Measurements from ENCODE around the gene PEX11G. TPM values are rescaled to one million over a fixed set of nuclear protein-coding genes. Genes with fewer than 3 reads are reported as not detected.

PEX11G gene
- total RNA-seq, 2 experiments from 2014 or later = 0.58 to 1.9 TPM

DNA sequence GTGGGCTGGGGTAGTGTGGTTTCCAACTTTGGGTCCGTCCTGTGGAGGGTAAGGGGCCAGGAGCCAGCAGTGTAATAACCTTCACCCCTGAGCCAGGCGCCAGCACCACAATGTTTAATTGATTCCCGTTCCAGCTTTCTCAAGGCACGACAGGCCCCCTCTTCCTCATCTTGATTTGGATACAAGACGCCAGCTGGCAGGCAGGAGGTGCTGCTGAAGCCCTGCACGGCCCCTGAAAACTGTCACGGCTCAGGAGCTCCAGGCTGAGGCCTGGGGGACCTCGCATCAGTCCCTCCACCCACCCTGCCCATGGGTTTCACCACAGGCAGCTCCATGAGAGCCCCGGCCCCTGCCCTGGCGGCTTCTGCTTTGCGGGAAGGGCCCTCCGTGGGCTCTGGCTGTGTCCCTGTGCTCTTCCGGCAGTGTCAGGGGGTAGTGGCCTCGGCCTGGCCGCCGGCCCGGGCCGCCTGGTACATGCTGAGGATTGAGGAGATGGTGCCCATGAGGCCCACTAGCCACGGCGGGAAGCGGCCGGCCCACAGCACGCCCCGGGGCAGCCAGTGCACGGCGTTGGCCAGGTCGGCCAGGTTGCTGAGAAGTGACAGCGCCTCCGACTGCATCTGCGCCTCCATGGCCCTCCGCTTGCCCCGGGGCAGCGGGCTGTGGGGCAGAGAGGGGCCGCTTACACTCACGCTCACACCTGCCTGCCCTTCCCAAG, 11.9 kb downstream of the PEX11G start:
- Mint-ChIP-seq H3K36me3 (peaks cover 4% of the 10 kb centered on the region), H3K27me3 (no peaks in the 10 kb centered on the region), H3K4me3 (no peak overlapping the region), H3K4me1 (peaks cover 1% of the 10 kb centered on the region), H3K27ac (no peak overlapping the region), H3K9me3 (ENCODE audit: low read depth) (no peaks in the 10 kb centered on the region)
- ATAC-seq (no peak), DNase-seq (no peak)
- CTCF ChIA-PET = no interaction called here

DNA sequence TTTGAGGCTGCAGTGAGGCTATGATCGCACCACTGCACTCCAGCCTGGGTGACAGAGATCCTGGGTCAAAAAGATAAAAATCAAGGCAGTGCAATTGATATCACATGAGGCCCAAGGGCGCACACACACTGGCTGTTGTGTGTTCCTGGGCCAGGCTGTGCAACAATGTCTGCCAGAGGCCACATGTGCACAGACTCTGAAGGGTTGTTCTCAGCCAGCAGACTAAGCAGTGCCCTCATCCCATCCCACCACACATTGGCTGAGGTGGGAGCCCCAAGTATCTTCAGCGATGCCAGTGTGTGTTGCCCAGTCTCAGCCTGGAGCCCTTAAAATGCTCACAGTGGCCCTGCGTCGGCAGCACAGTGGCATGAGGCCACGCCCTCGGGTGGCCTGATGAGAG, 12.6 kb downstream of the PEX11G start:
- CTCF ChIA-PET = no interaction called here

DNA sequence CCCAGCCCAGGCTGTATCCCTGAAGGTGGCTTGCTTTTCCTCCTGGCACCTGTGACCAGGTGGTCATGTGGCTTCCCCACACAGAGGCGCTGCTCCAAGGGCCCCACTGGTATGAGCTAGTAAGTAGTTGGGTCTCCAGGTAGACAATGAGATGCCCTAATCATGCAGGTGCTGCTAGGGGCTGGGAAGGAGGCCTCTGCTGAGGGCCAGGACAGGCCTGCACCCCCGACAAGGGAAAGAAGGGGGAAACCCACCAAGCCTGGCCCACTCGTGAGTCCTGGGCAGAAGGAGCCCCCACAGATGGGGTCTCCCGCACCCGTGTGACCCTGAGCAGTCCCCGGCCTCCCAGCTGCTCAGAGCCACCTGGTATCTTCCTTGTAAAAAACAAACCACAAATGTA, 13.2 kb downstream of the PEX11G start:
- Mint-ChIP-seq H3K27me3 (no peaks in the 10 kb centered on the region), H3K36me3 (peaks cover 8% of the 10 kb centered on the region), H3K27ac (no peak overlapping the region), H3K4me1 (peaks cover 1% of the 10 kb centered on the region), H3K4me3 (no peak overlapping the region), H3K9me3 (ENCODE audit: low read depth) (no peaks in the 10 kb centered on the region)
- no peak for DNase-seq
- CTCF ChIA-PET = no interaction called here
- no peak for ATAC-seq

More for the DNA sequence above, 12.6 kb downstream of the PEX11G start:
- no peak overlapping the region for H3K4me3 Mint-ChIP-seq
- peaks cover 7% of the 10 kb centered on the region for H3K36me3 Mint-ChIP-seq
- H3K27ac Mint-ChIP-seq = no peak overlapping the region
- DNase-seq (no peak), ATAC-seq (no peak)
- H3K9me3 Mint-ChIP-seq (ENCODE audit: low read depth) = no peaks in the 10 kb centered on the region
- H3K27me3 Mint-ChIP-seq = no peaks in the 10 kb centered on the region
- peaks cover 1% of the 10 kb centered on the region for H3K4me1 Mint-ChIP-seq

DNA sequence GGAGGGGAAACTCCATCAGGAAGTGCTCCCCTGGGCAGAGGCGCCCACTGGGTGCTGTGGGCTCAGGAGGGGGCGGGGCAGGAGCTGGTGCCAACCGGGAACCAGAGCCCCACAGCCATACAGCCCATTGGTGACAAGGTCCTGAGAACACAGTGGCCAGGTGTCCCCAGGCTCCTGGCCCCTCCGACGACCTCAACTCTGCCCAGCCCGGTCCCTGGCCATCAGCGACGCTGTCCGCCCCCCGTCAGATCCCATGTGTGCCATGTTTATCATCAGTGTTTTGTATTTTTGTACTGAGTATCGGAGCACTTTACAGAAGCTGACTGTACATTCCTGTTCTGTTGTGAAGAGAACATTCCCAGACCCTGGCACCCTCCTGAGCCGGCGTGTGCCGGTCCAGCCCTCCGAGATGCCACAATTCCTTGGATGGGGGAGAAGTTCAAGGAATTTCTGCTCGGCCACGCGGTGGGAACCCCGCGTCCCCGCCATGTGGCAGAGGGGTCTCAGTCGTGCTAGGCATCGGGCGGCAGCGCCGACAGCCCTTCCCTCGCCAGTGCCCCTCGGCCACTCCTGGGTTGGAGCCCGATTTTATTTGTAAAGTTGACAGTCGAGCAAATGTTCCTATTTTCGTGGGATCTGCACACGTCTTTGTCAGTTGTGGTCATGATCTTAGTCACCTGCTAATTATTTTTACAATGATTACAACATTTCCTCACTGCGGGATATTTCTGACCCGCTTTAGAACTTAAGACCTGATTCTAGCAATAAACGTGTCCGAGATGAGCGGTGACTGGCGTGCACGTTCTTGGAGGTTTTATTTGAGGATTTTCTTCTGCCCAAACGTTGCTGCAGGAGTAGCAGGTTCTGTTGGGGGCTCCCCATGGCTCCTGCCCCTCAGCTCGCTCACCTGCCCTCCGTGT, 16.9 kb downstream of the PEX11G start:
- CTCF ChIA-PET = no interaction called here
- no peak for DNase-seq
- ATAC-seq = no peak
- H3K27me3 Mint-ChIP-seq = no peaks in the 10 kb centered on the region
- no peak overlapping the region for H3K4me3 Mint-ChIP-seq
- peaks cover 1% of the 10 kb centered on the region for H3K4me1 Mint-ChIP-seq
- peaks cover 8% of the 10 kb centered on the region for H3K36me3 Mint-ChIP-seq
- H3K9me3 Mint-ChIP-seq (ENCODE audit: low read depth) = no peaks in the 10 kb centered on the region
- no peak overlapping the region for H3K27ac Mint-ChIP-seq

DNA sequence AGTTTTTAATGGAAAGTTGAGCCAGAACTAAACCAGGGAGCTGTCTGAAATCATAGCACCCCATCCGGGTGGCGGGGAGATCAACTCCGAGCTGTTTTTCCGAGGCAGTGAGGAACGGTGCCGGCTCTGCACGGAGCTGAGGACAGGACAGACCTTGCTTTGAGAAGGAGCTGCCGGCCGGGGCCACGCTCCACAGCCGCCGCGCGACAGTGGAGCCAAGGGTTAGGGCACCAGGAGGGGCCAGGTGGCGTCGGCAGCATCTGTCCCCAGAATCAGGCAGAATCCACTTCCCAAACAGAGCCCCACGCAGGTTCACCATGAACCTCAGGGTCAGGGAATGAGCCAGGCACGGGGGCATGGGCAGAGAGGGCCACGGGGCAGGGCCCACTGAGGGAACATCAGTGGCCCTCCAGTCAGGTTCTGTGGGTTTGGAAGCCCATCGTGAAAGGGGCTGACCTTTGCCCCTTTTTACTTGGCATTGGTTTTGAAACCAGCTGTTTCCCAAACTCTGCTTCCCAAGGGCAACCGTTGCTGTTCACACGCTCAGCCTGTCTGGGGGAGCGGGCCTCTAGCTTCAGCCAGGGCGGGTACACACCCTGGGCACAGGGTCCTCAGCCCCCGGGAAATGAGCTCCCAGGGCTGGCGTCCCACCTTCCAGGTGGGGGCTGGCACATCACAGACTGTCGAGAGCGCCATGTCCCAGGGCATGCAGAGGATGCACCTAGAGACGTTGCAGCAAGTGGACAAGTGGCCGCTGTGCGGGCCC, 18.1 kb downstream of the PEX11G start:
- H3K4me3 Mint-ChIP-seq = no peak overlapping the region
- no peak overlapping the region for H3K27ac Mint-ChIP-seq
- H3K27me3 Mint-ChIP-seq = no peaks in the 10 kb centered on the region
- H3K9me3 Mint-ChIP-seq (ENCODE audit: low read depth) = no peaks in the 10 kb centered on the region
- peaks cover 8% of the 10 kb centered on the region for H3K36me3 Mint-ChIP-seq
- peaks cover 1% of the 10 kb centered on the region for H3K4me1 Mint-ChIP-seq
- no peak for DNase-seq
- CTCF ChIA-PET = interaction anchor here (0.7 to 0.8 kb wide), 2 partner anchors 97 to 144 kb away, joined by 3 read pairs; no protein-coding TSS in a partner anchor
- ATAC-seq = no peak

DNA sequence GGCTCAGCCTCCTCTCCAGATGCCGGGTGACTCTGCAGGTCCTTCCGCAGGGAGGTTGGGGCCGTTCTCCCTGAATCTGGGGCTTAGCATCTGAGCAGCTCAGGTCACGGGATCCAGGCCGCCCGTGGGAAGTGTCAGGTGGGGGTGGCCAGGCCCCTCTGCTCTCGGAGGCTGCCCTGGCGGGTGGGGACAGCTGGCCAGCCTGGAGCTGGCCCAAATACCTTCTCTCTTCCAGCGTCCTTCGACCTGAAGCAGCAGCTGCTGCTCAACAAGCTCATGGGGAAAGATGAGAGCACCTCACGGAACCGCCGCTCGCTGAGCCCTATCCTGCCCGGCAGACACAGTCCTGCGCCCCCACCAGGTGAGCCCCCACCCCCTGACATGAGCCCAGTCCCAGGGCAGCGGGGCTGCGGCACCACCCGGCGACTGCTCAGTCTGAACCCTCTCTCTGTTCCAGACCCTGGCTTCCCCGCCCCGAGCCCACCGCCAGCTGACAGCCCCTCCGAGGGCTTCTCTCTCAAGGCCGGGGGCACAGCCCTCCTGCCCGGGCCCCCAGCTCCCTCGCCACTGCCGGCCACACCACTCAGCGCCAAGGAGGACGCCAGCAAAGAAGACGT, 19.1 kb downstream of the PEX11G start:
- H3K9me3 Mint-ChIP-seq (ENCODE audit: low read depth) = no peaks in the 10 kb centered on the region
- CTCF ChIA-PET = no interaction called here

DNA sequence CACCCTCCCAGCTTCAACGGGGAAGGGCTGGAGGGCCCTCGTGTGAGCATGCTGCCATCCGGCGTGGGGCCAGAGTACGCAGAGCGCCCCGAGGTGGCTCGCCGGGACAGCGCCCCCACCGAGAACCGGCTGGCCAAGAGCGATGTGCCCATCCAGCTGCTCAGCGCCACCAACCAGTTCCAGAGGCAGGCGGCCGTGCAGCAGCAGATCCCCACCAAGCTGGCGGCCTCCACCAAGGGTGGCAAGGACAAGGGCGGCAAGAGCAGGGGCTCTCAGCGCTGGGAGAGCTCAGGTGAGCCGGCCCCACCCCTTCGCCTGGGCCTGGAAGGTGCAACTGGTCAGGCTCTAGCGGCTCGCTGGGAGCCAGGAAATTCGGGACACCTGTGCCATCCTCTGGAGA, 20.0 kb downstream of the PEX11G start:
- Mint-ChIP-seq H3K36me3 (peaks cover 12% of the 10 kb centered on the region), H3K4me3 (no peak overlapping the region), H3K27me3 (no peaks in the 10 kb centered on the region), H3K4me1 (peaks cover 1% of the 10 kb centered on the region), H3K9me3 (ENCODE audit: low read depth) (no peaks in the 10 kb centered on the region), H3K27ac (no peak overlapping the region)
- CTCF ChIA-PET = interaction anchor here (1.0 kb wide), 1 partner anchor 23 kb away, joined by 3 read pairs; no protein-coding TSS in a partner anchor
- no peak for ATAC-seq
- DNase-seq = no peak

More for the DNA sequence above, 19.1 kb downstream of the PEX11G start:
- H3K36me3 Mint-ChIP-seq = peaks cover 8% of the 10 kb centered on the region
- no peak overlapping the region for H3K4me3 Mint-ChIP-seq
- DNase-seq (no peak), ATAC-seq (no peak)
- no peaks in the 10 kb centered on the region for H3K27me3 Mint-ChIP-seq
- H3K27ac Mint-ChIP-seq = no peak overlapping the region
- peaks cover 1% of the 10 kb centered on the region for H3K4me1 Mint-ChIP-seq

DNA sequence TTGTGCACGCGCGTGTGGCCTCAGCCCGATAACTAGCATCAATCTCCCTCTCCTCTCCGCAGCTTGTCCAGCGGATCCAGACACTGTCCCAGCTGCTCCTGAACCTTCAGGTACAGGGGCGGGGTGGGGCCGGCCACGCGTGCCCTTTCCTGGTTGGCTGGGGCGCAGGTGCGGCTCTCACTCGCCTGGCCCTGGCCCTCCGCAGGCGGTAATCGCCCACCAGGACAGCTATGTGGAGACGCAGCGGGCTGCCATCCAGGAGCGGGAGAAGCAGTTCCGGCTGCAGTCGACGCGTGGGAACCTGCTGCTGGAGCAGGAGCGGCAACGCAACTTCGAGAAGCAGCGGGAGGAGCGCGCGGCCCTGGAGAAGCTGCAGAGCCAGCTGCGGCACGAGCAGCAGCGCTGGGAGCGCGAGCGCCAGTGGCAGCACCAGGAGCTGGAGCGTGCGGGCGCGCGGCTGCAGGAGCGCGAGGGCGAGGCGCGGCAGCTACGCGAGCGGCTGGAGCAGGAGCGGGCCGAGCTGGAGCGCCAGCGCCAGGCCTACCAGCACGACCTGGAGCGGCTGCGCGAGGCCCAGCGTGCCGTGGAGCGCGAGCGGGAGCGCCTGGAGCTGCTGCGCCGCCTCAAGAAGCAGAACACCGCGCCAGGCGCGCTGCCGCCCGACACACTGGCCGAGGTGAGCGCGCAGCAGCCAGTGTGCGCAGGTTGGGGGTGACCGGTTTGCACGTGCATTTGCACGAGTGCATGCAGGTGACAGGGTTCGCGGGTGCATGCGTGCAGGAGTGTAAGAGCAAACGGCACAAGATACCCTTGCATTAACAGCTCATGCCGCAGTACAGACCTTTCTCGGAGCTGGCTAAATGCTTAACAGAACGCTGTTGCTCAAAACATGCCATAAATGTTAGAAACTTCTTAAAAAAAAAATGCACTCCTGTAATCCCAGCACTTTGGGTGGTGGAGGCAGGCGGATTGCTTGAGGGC, 21.5 kb downstream of the PEX11G start:
- CTCF ChIA-PET = interaction anchor here (1.5 kb wide), 1 partner anchor 213 kb away, joined by 4 read pairs; the partner anchor contains the start of gene TRAPPC5
- Mint-ChIP-seq H3K4me3 (no peak overlapping the region), H3K9me3 (ENCODE audit: low read depth) (no peaks in the 10 kb centered on the region), H3K4me1 (no peaks in the 10 kb centered on the region), H3K36me3 (peaks cover 13% of the 10 kb centered on the region), H3K27me3 (no peaks in the 10 kb centered on the region), H3K27ac (no peak overlapping the region)
- DNase-seq = no peak
- ATAC-seq = no peak

DNA sequence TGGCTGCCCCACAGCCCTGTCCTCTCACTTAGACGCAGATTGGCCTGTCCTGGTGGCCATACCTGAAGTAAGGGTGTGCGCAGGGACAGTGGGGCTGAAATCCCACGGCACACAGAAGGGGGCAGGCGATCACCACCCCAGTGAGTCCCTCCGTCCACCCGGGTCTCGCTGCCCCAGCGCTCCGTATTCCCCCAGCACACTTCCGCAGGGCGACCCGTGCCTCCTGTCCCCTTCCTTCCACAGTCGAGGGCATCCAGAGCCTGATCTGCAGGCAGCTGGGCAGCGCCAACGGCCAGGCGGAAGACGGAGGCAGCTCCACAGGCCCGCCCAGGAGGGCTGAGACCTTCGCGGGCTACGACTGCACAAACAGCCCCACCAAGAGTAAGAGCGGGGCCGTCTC, 25.3 kb downstream of the PEX11G start:
- Mint-ChIP-seq H3K27ac (no peak overlapping the region), H3K9me3 (ENCODE audit: low read depth) (no peaks in the 10 kb centered on the region), H3K4me3 (no peak overlapping the region), H3K4me1 (no peaks in the 10 kb centered on the region), H3K36me3 (peaks cover 15% of the 10 kb centered on the region), H3K27me3 (no peaks in the 10 kb centered on the region)
- CTCF ChIA-PET = no interaction called here
- DNase-seq (no peak), ATAC-seq (no peak)

DNA sequence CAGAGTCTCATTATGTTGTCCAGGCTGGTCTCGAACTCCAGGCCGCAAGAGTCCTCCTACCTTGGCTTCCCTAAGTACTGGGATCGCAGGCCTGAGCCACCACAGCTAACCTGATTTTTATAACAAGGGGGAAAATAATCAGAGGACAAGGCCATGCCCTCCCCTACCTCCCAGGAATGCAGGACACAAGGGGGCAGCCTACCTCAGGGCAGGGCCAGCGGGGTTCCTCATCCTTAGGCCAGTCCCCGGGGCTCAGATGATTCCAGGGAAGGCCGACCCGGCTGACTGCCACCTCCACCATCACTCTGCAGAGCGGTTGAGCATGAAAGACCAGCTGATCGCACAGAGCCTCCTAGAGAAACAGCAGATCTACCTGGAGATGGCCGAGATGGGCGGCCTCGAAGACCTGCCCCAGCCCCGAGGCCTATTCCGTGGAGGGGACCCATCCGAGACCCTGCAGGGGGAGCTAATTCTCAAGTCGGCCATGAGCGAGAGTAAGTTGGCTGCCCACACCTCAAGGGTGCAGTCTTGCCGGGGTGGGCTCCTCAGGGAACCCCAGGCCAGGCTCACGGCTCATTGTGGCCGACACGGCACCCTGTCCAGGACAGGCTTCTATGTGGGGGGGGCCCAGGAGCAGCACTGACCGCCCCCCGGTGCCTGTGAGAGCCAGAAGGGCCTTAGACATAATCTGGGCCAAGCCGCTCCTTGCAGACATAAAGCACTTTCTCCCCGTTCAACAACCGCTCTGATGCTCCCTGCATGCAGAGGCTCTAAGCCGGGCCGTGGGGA, 26.8 kb downstream of the PEX11G start:
- H3K4me1 Mint-ChIP-seq = no peaks in the 10 kb centered on the region
- peaks cover 18% of the 10 kb centered on the region for H3K36me3 Mint-ChIP-seq
- H3K27me3 Mint-ChIP-seq = no peaks in the 10 kb centered on the region
- DNase-seq = no peak
- H3K27ac Mint-ChIP-seq = no peak overlapping the region
- H3K4me3 Mint-ChIP-seq = no peak overlapping the region
- CTCF ChIA-PET = interaction anchor here (0.7 kb wide), 1 partner anchor 94 kb away, joined by 3 read pairs; no protein-coding TSS in a partner anchor
- no peaks in the 10 kb centered on the region for H3K9me3 Mint-ChIP-seq (ENCODE audit: low read depth)
- no peak for ATAC-seq

DNA sequence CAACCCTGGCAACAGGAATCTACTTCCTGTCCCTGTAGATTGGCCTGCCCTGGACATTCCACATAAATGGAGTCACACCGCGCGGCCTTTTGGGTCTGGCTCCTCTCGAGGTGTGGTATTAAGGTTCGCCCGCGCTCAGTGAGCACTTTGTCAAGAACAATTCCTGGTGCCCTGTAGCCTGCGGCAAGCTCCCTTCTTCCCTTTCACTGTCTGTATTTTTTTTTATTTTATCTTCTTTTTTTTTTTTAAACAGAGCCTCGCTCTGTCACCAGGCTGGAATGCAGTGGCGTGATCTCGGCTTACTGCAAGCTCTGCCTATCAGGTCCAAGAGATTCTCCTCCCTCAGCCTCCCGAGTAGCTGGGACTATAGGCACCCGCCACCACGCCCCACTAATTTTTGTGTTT, 28.3 kb downstream of the PEX11G start:
- Mint-ChIP-seq H3K36me3 (peaks cover 32% of the 10 kb centered on the region), H3K9me3 (ENCODE audit: low read depth) (peaks cover 1% of the 10 kb centered on the region), H3K27me3 (no peaks in the 10 kb centered on the region), H3K4me3 (no peak overlapping the region), H3K27ac (no peak overlapping the region), H3K4me1 (no peaks in the 10 kb centered on the region)
- CTCF ChIA-PET = no interaction called here
- DNase-seq (no peak), ATAC-seq (no peak)

All from activated CD8-positive, alpha-beta memory T cell treated with anti-CD3 and anti-CD28 coated beads, Interleukin-2, amount 10 ng/mL, durations not matched to agents 7 days and 5 days (primary cell).